Suprapubic skin (tissue), 3 donors: ENCODE measurements around the gene PACRG.

Source experiments
- EP300 ChIP-seq: sonication (generic); formaldehyde crosslinking; IDR thresholded peaks from one replicate; pipeline ENCODE4 v1.6.1; 2017; ENCODE audit warnings: antibody characterized with exemption
- POLR2A ChIP-seq, 2 donors: fragments of 450-650 bp; IDR thresholded peaks; one replicate each; pipeline ENCODE4 v1.6.1; 2017; ENCODE audit warnings: antibody characterized with exemption in 2 of 2, mild to moderate bottlenecking in 2 of 2, moderate library complexity in 2 of 2
- TF ChIP-seq, protein P1 (sequence below), 2 donors: fragments of 200-600 bp in 1 of 2; fragments of 450-650 bp in 1 of 2; sonication (generic) in 1 of 2; IDR thresholded peaks; one replicate each; pipeline ENCODE4 v1.5.1; 2016 to 2019; ENCODE audit warnings: antibody characterized with exemption in 2 of 2, mild to moderate bottlenecking in 1 of 2, moderate library complexity in 1 of 2

DNA sequence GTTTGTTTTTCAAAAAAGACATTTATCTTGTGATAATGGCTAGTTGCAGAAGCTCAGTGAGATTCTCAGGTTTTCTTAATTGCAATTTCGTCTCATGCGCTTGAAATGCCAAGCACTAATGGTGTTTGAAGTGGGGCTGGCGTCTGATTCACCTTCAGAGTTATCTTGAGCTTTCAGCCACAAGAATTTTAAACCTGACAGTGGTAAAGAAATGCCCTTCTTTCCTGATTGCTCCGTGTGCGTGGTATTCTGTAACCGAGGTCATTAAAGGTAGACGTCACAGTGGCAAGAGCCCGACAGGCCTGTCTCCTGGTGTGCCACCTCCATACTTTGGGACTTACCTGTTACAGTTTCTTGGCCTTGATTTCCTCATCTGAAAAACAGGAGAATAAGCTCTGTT lies 560.3 kb downstream of the PACRG start:
- TF ChIP-seq, protein P1, sequence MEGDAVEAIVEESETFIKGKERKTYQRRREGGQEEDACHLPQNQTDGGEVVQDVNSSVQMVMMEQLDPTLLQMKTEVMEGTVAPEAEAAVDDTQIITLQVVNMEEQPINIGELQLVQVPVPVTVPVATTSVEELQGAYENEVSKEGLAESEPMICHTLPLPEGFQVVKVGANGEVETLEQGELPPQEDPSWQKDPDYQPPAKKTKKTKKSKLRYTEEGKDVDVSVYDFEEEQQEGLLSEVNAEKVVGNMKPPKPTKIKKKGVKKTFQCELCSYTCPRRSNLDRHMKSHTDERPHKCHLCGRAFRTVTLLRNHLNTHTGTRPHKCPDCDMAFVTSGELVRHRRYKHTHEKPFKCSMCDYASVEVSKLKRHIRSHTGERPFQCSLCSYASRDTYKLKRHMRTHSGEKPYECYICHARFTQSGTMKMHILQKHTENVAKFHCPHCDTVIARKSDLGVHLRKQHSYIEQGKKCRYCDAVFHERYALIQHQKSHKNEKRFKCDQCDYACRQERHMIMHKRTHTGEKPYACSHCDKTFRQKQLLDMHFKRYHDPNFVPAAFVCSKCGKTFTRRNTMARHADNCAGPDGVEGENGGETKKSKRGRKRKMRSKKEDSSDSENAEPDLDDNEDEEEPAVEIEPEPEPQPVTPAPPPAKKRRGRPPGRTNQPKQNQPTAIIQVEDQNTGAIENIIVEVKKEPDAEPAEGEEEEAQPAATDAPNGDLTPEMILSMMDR (IDR thresholded peaks at IDR 0.05) = no peak
- no peak for TF ChIP-seq EP300
- TF ChIP-seq POLR2A (IDR thresholded peaks at IDR 0.05) = no peak
